Astrocyte (in vitro differentiated cells and primary cell): ENCODE measurements around the gene SYTL3. TPM values are rescaled to one million over a fixed set of nuclear protein-coding genes. Genes with fewer than 3 reads are reported as not detected.
A peak's percentile ranks its signal among the peaks of the same experiment; 100 is the strongest.

Source experiments
- DNase-seq: peaks from one replicate; pipeline ENCODE4 v3.0.0-alpha.2; 2010; ENCODE audit warnings: low read depth
- FAIRE-seq: peaks from 2 replicates; lab custom pipeline; 2011; peaks lifted over from hg19 to GRCh38; lab: Jason Lieb, UNC
- H2AFZ ChIP-seq: 2 replicates; pipeline ENCODE4 v1.6.0; 2012; ENCODE audit warnings: low read depth, low read length, inconsistent platforms
- H3K27ac ChIP-seq: 2 replicates; pipeline ENCODE4 v1.5.1; 2011; ENCODE audit warnings: low read depth, low read length, inconsistent platforms
- H3K27me3 ChIP-seq: 2 replicates; pipeline ENCODE4 v1.6.0; 2011; ENCODE audit warnings: low read length, inconsistent platforms; ENCODE audit not compliant: insufficient read depth
- H3K36me3 ChIP-seq: 2 replicates; pipeline ENCODE4 v1.5.1; 2011; ENCODE audit warnings: low read length, inconsistent platforms; ENCODE audit not compliant: insufficient read depth
- H3K4me1 ChIP-seq: 2 replicates; pipeline ENCODE4 v1.5.1; 2011; ENCODE audit warnings: low read length, inconsistent platforms; ENCODE audit not compliant: insufficient read depth
- H3K4me2 ChIP-seq: 2 replicates; pipeline ENCODE4 v1.6.0; 2012; ENCODE audit warnings: low read length, inconsistent platforms
- H3K4me3 ChIP-seq: 2 replicates; pipeline ENCODE4 v1.5.1; 2011; ENCODE audit warnings: low read depth, mild to moderate bottlenecking, low read length, inconsistent platforms; ENCODE audit not compliant: insufficient read depth
- H3K79me2 ChIP-seq: 2 replicates; pipeline ENCODE4 v1.6.0; 2012; ENCODE audit warnings: mild to moderate bottlenecking, low read length, inconsistent platforms; ENCODE audit not compliant: insufficient read depth
- H3K9ac ChIP-seq: 2 replicates; pipeline ENCODE4 v1.6.0; 2012; ENCODE audit warnings: mild to moderate bottlenecking, low read length, inconsistent platforms
- H3K9me3 ChIP-seq: 2 replicates; pipeline ENCODE4 v1.5.1; 2012; ENCODE audit warnings: low read depth, mild to moderate bottlenecking, low read length, inconsistent platforms; ENCODE audit not compliant: insufficient read depth
- H4K20me1 ChIP-seq: 2 replicates; pipeline ENCODE4 v1.6.0; 2012; ENCODE audit warnings: low read length, inconsistent platforms; ENCODE audit not compliant: insufficient read depth
- H3K27ac Mint-ChIP-seq: one replicate; pipeline ENCODE4 v1.8.0; 2021; ENCODE audit warnings: mild to moderate bottlenecking, mixed read lengths; ENCODE audit not compliant: unreplicated experiment
- H3K27me3 Mint-ChIP-seq: one replicate; pipeline ENCODE4 v1.8.0; 2021; ENCODE audit warnings: low read depth, mixed read lengths; ENCODE audit not compliant: unreplicated experiment
- H3K36me3 Mint-ChIP-seq: one replicate; pipeline ENCODE4 v1.8.0; 2021; ENCODE audit warnings: low read depth, mixed read lengths; ENCODE audit not compliant: unreplicated experiment
- H3K4me1 Mint-ChIP-seq: one replicate; pipeline ENCODE4 v1.8.0; 2021; ENCODE audit warnings: low read depth, mixed read lengths; ENCODE audit not compliant: unreplicated experiment
- H3K4me3 Mint-ChIP-seq: one replicate; pipeline ENCODE4 v1.8.0; 2021; ENCODE audit warnings: mild to moderate bottlenecking, moderate library complexity, mixed read lengths; ENCODE audit not compliant: unreplicated experiment
- H3K9me3 Mint-ChIP-seq: one replicate; pipeline ENCODE4 v1.8.0; 2021; ENCODE audit warnings: mild to moderate bottlenecking, mixed read lengths; ENCODE audit not compliant: unreplicated experiment
- EZH2 ChIP-seq: IDR thresholded peaks from 2 replicates; pipeline ENCODE4 v1.6.1; 2012; ENCODE audit warnings: mild to moderate bottlenecking, low read length, inconsistent platforms; ENCODE audit not compliant: insufficient read depth
- total RNA-seq: library from RNA; stranded (reverse); gene quantifications from 2 replicates; pipeline ENCODE4 v1.2.1, GENCODE V29; 2021
- TF ChIP-seq, protein P1 (sequence below): IDR thresholded peaks from 2 replicates; pipeline ENCODE4 v1.5.1; 2011; ENCODE audit warnings: low read depth, mild to moderate bottlenecking, inconsistent platforms, low read length, moderate library complexity; ENCODE audit not compliant: insufficient read depth

SYTL3 gene
- total RNA-seq, 1 donor from 2014 or later = 1.2 TPM

DNA sequence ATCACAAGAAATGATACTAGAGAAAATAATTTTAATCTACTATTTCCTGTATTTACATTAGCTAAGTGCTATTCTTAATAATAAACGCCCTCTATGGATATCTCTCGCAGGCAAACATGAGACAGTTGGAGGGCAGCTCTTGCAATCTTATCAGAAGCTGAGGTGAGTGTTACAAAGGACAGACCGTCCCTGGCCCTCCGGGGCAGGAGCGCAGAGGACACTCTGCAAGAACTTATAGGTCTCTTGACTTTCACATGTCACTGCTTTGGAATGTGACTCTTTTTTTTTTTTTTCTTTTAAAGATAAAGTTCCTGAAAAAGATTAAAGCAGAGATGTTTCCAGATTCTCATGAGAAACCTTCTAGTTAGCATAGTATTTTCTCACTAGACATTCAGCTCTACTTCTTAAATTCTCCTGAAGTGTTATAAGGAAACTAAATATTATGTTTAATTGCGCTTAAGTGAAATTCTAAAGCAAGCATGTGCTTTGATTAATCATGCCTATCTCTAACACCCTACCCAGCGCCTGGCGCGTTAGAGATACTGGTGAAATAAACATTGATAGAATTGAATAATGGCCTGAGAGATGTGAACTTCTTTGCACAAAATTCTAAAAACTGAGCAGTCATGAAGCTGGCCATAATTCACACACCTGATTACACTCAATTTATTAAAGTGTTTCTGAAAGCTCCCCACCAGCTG is 57.4 kb downstream of the SYTL3 start:
- no peaks in the 10 kb centered on the region for H3K9me3 Mint-ChIP-seq
- Histone ChIP-seq H2AFZ (no peak overlapping the region), H3K79me2 (no peaks in the 10 kb centered on the region), H3K4me1 (peaks cover 16% of the 10 kb centered on the region), H3K36me3 (no peaks in the 10 kb centered on the region), H3K27me3 (no peaks in the 10 kb centered on the region), H3K9me3 (no peaks in the 10 kb centered on the region), H3K4me3 (no peak overlapping the region), H3K27ac (peak overlapping the region; percentile 6), H3K9ac (peak overlapping the region; percentile 5), H3K4me2 (peak overlapping the region; percentile 54), H4K20me1 (no peaks in the 10 kb centered on the region)
- DNase-seq (peak; percentile 56), FAIRE-seq (no peak)
- H3K4me3 Mint-ChIP-seq = no peak overlapping the region
- TF ChIP-seq, protein P1, sequence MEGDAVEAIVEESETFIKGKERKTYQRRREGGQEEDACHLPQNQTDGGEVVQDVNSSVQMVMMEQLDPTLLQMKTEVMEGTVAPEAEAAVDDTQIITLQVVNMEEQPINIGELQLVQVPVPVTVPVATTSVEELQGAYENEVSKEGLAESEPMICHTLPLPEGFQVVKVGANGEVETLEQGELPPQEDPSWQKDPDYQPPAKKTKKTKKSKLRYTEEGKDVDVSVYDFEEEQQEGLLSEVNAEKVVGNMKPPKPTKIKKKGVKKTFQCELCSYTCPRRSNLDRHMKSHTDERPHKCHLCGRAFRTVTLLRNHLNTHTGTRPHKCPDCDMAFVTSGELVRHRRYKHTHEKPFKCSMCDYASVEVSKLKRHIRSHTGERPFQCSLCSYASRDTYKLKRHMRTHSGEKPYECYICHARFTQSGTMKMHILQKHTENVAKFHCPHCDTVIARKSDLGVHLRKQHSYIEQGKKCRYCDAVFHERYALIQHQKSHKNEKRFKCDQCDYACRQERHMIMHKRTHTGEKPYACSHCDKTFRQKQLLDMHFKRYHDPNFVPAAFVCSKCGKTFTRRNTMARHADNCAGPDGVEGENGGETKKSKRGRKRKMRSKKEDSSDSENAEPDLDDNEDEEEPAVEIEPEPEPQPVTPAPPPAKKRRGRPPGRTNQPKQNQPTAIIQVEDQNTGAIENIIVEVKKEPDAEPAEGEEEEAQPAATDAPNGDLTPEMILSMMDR = no peak
- TF ChIP-seq EZH2 = no peak
- H3K36me3 Mint-ChIP-seq = no peaks in the 10 kb centered on the region
- H3K4me1 Mint-ChIP-seq = peaks cover 21% of the 10 kb centered on the region
- no peaks in the 10 kb centered on the region for H3K27me3 Mint-ChIP-seq
- peak overlapping the region; percentile 77 for H3K27ac Mint-ChIP-seq

DNA sequence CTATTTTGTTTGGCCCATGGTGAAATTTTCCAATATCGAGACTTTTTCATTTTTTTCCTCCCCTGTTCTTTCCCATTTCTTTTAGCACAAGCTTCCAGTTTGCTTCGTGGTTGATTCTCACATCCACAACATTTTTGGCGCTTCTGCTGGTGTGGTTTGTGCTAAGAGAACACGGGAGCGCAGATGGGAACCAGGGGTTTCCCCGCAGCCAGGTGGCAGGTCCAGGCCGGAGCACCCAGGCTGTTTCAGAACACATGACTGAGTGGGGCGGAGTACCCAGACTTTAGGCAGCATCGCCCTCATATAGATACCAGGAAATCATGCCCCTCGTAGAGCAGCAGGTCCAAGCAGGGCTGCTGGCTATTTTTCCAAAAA is 58.0 kb downstream of the SYTL3 start:
- FAIRE-seq = no peak
- peak overlapping the region; percentile 54 for H3K4me2 ChIP-seq
- peak; percentile 67 for DNase-seq

More for the DNA sequence above, 58.0 kb downstream of the SYTL3 start:
- Histone ChIP-seq H3K27ac (peak overlapping the region; percentile 6), H3K4me1 (peaks cover 16% of the 10 kb centered on the region), H4K20me1 (no peaks in the 10 kb centered on the region), H3K9ac (peak overlapping the region; percentile 5), H3K27me3 (no peaks in the 10 kb centered on the region), H3K36me3 (no peaks in the 10 kb centered on the region), H2AFZ (no peak overlapping the region), H3K4me3 (no peak overlapping the region), H3K9me3 (no peaks in the 10 kb centered on the region), H3K79me2 (no peaks in the 10 kb centered on the region)
- H3K27ac Mint-ChIP-seq = peak overlapping the region; percentile 77
- peaks cover 21% of the 10 kb centered on the region for H3K4me1 Mint-ChIP-seq
- H3K9me3 Mint-ChIP-seq = no peaks in the 10 kb centered on the region
- no peaks in the 10 kb centered on the region for H3K27me3 Mint-ChIP-seq
- no peaks in the 10 kb centered on the region for H3K36me3 Mint-ChIP-seq
- TF ChIP-seq, protein P1 = no peak
- TF ChIP-seq EZH2 = no peak
- H3K4me3 Mint-ChIP-seq = no peak overlapping the region
